Testis (tissue), 2 donors: ENCODE results near the gene GOT1.

Experiments
- POLR2A ChIP-seq: fragments of 450-650 bp; IDR thresholded peaks from one replicate; pipeline ENCODE4 v1.6.1; 2017; ENCODE audit warnings: antibody characterized with exemption, mild to moderate bottlenecking, moderate library complexity
- TF ChIP-seq, protein P1 (sequence below), 3 experiments: fragments of 450-650 bp in 2 of 3; fragments of 200-600 bp in 1 of 3; sonication (generic) in 1 of 3; IDR thresholded peaks; one replicate each; pipeline ENCODE4 v1.5.1; 2016 to 2019; ENCODE audit warnings: antibody characterized with exemption in 3 of 3, mild to moderate bottlenecking in 2 of 3, moderate library complexity in 1 of 3

DNA sequence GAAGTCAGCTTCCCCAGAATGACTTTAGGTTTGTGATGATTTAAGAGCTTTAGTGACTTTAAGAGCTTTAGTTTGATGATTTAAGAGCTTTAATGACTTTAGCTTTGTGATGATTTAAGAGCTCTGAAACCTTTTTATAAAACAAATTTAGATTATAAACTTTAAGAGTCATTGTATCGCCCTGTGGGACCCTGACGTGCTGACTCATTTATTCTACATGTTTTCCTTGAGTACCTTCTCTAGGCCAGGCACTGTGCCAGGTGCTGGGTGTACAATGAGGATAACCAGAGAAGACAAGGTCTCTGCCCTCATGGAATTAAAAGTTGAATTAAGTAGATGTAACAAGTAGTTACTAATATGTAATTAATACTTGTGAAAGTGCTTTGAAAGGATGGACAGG is 55.9 kb downstream of the GOT1 start:
- TF ChIP-seq POLR2A: no peak
- TF ChIP-seq, protein P1, sequence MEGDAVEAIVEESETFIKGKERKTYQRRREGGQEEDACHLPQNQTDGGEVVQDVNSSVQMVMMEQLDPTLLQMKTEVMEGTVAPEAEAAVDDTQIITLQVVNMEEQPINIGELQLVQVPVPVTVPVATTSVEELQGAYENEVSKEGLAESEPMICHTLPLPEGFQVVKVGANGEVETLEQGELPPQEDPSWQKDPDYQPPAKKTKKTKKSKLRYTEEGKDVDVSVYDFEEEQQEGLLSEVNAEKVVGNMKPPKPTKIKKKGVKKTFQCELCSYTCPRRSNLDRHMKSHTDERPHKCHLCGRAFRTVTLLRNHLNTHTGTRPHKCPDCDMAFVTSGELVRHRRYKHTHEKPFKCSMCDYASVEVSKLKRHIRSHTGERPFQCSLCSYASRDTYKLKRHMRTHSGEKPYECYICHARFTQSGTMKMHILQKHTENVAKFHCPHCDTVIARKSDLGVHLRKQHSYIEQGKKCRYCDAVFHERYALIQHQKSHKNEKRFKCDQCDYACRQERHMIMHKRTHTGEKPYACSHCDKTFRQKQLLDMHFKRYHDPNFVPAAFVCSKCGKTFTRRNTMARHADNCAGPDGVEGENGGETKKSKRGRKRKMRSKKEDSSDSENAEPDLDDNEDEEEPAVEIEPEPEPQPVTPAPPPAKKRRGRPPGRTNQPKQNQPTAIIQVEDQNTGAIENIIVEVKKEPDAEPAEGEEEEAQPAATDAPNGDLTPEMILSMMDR (IDR thresholded peaks at IDR 0.05): no peak
